OCI-LY1 (cell line): ENCODE measurements around the gene LOXL4.

Experiments
- EZH2 ChIP-seq: fragments of 200-600 bp; sonication (generic), shearing (Covaris generic); IDR thresholded peaks from 2 replicates; pipeline ENCODE4 v1.8.0; 2017; ENCODE audit warnings: borderline replicate concordance, mixed run types, mild to moderate bottlenecking, antibody characterized with exemption, low read length, moderate library complexity, mixed read lengths
- TF ChIP-seq, protein P1 (sequence below): fragments of 200-600 bp; sonication (generic), shearing (Covaris generic); IDR thresholded peaks from 2 replicates; pipeline ENCODE4 v1.5.1; 2017; ENCODE audit warnings: mild to moderate bottlenecking, antibody characterized with exemption, low read length, moderate library complexity, mixed read lengths

- TF ChIP-seq, protein P1, sequence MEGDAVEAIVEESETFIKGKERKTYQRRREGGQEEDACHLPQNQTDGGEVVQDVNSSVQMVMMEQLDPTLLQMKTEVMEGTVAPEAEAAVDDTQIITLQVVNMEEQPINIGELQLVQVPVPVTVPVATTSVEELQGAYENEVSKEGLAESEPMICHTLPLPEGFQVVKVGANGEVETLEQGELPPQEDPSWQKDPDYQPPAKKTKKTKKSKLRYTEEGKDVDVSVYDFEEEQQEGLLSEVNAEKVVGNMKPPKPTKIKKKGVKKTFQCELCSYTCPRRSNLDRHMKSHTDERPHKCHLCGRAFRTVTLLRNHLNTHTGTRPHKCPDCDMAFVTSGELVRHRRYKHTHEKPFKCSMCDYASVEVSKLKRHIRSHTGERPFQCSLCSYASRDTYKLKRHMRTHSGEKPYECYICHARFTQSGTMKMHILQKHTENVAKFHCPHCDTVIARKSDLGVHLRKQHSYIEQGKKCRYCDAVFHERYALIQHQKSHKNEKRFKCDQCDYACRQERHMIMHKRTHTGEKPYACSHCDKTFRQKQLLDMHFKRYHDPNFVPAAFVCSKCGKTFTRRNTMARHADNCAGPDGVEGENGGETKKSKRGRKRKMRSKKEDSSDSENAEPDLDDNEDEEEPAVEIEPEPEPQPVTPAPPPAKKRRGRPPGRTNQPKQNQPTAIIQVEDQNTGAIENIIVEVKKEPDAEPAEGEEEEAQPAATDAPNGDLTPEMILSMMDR: no peak
- no peak for TF ChIP-seq EZH2
Measured at GRCh38 chr10:98231417-98231816, 36.6 kb downstream of the LOXL4 start.
